Stimulated activated CD4-positive, alpha-beta T cell treated with anti-CD3 and anti-CD28 coated beads, Interleukin-1b, Interleukin-23, amount 100 ng/mL, for 4 hours (primary cell): ENCODE measurements around the gene CCR4.
"Not testable (repeated sequence)": the region's sequence is repeated elsewhere in the genome, so short reads cannot be mapped to it uniquely, and the experiment has no call there.

ENCODE experiments used
- DNase-seq, 2 donors: peaks; one replicate each; pipeline ENCODE4 v3.0.0-alpha.2; 2020; ENCODE audit warnings: low read depth in 2 of 2

CCR4 gene

GRCh38 chr3:32952369-32953077, 1.1 kb downstream of the CCR4 start:
- DNase-seq = no peak

GRCh38 chr3:32954506-32954905, 3.1 kb downstream of the CCR4 start:
- DNase-seq = no peak

- DNase-seq = no peak
These were observed 5.5 kb downstream of the CCR4 start for GRCh38 chr3:32956750-32957570.

- DNase-seq = no peak
These were observed 7.1 kb downstream of the CCR4 start for GRCh38 chr3:32958509-32958908.

GRCh38 chr3:32959371-32959770, 7.9 kb downstream of the CCR4 start:
- no peak for DNase-seq

GRCh38 chr3:32960404-32961170, 9.1 kb downstream of the CCR4 start:
- DNase-seq = no peak

GRCh38 chr3:32961189-32961715, 9.8 kb downstream of the CCR4 start:
- no peak for DNase-seq

- DNase-seq = no peak
These were observed 12.4 kb downstream of the CCR4 start for GRCh38 chr3:32963871-32964270.

GRCh38 chr3:32964781-32965180, 13.3 kb downstream of the CCR4 start:
- DNase-seq = not testable (repeated sequence)

GRCh38 chr3:32965617-32966213, 14.3 kb downstream of the CCR4 start:
- not testable (repeated sequence) for DNase-seq

- DNase-seq = not testable (repeated sequence)
These were observed 15.2 kb downstream of the CCR4 start for GRCh38 chr3:32966627-32967026.

- no peak for DNase-seq
These were observed 16.9 kb downstream of the CCR4 start for GRCh38 chr3:32968166-32968919.

GRCh38 chr3:32968920-32969389, 17.5 kb downstream of the CCR4 start:
- DNase-seq = no peak

- DNase-seq = no peak
These were observed 18.2 kb downstream of the CCR4 start for GRCh38 chr3:32969656-32970055.

- not testable (repeated sequence) for DNase-seq
These were observed 19.8 kb downstream of the CCR4 start for GRCh38 chr3:32971291-32971690.

GRCh38 chr3:32972482-32973146, 21.2 kb downstream of the CCR4 start:
- DNase-seq = no peak

GRCh38 chr3:32973982-32974381, 22.5 kb downstream of the CCR4 start:
- DNase-seq = no peak

- DNase-seq = no peak
These were observed 24.6 kb downstream of the CCR4 start for GRCh38 chr3:32975891-32976595.

- DNase-seq = no peak
These were observed 26.4 kb downstream of the CCR4 start for GRCh38 chr3:32977861-32978260.

- DNase-seq = no peak
These were observed 26.9 kb downstream of the CCR4 start for GRCh38 chr3:32978331-32978730.
